Stimulated activated CD8-positive, alpha-beta memory T cell treated with anti-CD3 and anti-CD28 coated beads, Interleukin-7, amount 100 ng/mL, for 1 hour (primary cell): ENCODE results near the gene C21orf58.

ENCODE experiments used
- DNase-seq, 2 donors: peaks; one replicate each; pipeline ENCODE4 v3.0.0-alpha.2; 2020; ENCODE audit warnings: low read depth in 2 of 2

The C21orf58 gene

DNA sequence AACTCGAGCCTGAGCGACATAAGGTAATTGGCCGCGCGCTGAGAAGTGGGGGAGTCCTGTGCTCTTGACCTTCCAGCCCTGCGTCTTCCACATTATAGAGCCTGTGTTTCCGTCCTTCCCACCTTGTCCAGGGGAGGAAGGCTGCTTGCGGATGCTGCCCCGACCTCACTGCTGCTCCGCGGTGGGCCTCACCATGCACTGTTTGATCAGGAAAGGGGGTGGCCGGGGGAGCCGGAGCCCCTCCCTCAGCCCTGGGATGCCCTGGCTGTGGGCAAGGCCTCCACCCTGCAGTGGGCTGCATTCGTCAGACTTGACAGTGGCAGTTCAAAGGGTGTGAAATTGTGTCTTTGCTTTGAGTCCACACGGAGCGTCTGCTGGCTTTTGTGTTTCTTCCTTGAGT is 30.4 kb upstream of the C21orf58 start:
- DNase-seq: no peak

DNA sequence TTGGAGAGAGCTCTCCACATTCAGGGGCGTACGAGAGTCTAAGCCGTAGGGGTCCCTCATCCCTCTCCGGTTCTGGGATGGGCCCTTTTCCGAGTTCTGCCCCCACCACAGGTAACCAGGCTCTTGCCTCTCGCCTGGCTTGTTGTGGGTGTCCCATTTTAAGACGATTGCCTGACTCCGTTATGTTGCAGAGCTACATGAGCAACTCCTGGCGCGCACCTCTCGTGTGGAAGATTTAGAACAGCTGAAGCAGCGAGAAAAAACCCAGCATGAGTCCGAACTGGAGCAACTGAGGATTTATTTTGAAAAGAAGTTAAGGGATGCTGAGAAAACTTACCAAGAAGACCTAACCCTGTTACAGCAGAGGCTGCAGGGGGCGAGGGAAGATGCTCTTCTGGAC is 29.2 kb upstream of the C21orf58 start:
- no peak for DNase-seq

DNA sequence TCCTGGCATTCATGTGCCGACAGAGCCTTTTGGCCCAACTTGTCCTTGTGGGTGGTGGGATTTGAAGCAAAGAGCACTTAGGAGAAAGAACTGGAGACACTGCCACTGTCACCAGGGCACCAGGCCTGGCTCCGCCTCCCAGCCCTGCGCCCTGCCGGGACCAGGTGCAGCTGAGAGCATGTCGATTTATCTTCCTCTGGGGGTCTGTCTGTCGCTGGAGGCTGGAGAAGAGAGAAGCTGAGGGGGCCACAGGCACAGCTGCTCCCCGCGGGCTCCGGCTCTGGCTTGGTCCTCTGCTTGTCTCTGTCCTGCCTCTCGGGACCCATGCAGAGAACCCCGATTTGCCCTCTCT is 28.5 kb upstream of the C21orf58 start:
- DNase-seq: no peak

DNA sequence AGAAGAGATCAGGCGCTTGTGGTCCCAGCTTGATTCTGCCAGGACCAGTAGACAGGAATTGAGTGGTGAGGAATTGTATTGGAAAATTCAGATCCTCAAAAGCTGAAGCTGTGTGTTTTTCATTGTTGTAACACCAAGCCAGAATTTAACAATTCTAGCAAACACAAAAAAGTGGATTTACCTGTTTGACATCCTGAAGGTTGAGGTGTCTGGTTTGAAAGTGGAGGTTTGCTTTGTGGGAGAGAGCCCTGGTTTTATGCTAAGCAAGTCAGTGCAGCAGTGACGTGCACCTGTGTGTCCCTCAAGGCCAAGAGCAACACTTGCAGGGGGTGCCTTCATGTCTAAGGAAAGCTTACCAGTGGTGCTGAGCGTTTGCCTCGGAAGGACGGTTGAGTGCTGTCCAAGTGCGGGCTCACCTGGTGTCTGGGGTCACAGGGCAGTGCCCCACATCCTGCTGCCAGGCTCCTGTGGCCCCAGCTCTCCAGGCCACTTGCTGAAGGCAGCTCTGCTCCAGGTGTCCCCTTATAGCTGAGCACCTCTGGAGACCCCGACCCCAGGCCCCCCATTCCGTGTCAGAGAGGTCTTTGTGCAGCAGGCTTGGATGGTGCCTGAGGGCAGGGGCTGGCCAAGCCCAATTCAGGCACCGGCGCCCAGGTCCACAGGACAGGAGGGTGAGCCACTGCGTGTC is 27.9 kb upstream of the C21orf58 start:
- DNase-seq: no peak

DNA sequence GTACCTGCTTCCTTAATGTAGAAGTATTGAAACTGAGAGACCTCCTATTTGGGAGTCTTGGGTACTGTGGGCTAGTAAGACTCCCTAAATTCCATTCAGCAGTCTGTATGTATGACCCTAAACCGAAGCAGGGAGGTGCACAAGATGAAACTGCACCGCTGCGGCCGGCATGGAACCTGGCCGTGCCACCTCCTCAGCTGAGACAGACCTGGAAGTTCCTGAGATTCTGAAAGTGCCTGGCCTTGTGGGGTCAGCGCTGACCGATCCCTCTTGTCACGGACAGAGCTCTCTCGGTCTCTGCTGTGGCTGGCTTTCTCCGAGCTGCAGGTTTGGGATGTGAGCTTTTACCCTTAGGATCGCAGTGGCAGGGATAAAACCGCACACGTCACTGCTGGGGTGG is 27.3 kb upstream of the C21orf58 start:
- no peak for DNase-seq

DNA sequence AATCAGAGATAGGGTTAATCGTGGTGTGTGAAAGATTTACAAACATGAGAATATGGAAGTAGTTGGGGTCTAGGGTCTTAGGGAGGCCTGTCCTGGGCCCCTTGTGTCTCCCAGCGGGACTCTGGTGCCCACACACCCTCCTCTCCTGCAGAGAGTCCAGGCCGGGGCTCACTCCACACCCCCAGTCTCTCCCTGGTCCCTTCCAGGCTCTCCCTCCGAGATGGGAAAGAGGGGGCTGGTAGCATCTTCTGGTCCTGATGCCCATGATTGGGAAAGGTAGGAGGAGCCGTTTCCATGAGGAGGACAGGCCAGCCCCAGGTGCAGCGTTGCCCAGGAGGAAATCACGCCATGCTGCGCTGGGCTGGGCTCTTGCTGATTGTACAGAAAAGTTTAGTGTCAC is 26.9 kb upstream of the C21orf58 start:
- DNase-seq: no peak

DNA sequence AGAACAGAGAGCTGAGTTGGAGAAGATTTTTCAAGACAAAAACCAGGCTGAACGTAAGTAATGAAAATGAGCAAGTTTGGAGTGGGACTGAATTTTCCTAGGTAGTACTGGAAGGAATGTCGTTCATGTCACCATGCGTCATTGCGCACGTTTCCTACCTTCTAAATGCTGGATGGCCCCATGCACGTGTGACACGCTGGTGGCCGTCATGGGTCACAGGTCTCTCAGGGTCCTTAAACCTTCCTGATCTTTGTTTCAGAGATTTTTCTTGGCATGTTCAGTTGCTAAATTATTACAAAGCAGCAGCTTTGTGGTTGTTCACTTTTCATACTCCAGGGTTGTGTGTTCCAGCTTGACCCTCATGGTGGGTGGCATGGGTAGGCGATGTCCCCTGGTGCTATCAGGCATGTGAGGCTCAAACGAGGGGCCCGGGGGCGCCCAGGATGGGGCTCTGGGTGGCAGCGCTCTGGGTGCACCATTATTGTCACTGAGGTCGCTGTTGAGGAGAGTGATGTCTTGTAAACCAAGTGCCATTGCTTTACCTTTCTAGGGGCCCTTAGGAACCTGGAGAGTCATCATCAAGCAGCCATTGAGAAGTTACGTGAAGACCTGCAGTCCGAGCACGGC is 25.6 kb upstream of the C21orf58 start:
- no peak for DNase-seq

DNA sequence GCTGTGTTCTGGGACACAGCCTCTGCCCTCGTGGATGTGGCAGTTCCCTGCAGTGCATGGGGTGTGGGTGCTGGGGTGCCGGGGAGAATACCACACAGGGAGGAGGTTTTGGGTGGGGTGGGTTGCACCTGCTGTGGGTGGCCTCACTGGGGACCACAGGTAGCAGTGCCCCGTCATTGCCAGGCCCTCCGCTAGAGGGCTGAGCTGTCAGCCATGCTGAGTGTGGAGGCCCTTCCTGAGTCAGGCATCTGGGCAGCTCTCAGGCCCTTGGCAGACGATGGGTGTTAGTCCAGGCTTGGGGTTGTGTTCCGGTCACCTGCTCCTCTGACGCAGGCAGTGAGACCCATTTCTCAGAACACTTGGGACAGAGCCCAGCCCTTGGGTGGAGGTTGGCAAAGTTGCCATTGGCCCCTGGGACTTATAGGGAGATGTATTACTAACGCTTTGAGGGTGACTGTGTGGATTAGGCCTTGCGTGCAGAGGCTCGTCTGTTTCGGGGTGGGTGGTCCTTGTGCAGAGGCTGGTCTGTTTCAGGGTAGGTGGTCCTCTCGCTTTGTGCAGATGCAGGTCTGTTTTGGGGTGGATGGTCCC is 24.2 kb upstream of the C21orf58 start:
- DNase-seq: no peak

DNA sequence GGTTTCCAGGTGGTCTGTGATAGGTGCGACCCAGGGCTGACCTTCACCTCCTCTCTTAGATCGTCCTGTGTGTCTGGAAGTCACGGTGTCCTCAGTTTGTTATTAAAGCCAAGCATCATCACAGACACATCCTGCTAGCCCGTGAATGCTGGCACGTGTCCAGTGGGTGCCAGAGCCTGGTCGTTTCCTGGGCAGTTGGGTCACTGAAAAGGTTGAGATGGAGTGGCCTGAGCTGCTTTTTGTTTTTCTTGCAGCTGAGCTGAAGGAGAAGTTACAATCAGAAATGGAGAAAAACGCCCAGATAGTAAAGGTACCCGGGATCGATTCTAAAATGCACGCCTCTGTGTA is 23.5 kb upstream of the C21orf58 start:
- DNase-seq: no peak

DNA sequence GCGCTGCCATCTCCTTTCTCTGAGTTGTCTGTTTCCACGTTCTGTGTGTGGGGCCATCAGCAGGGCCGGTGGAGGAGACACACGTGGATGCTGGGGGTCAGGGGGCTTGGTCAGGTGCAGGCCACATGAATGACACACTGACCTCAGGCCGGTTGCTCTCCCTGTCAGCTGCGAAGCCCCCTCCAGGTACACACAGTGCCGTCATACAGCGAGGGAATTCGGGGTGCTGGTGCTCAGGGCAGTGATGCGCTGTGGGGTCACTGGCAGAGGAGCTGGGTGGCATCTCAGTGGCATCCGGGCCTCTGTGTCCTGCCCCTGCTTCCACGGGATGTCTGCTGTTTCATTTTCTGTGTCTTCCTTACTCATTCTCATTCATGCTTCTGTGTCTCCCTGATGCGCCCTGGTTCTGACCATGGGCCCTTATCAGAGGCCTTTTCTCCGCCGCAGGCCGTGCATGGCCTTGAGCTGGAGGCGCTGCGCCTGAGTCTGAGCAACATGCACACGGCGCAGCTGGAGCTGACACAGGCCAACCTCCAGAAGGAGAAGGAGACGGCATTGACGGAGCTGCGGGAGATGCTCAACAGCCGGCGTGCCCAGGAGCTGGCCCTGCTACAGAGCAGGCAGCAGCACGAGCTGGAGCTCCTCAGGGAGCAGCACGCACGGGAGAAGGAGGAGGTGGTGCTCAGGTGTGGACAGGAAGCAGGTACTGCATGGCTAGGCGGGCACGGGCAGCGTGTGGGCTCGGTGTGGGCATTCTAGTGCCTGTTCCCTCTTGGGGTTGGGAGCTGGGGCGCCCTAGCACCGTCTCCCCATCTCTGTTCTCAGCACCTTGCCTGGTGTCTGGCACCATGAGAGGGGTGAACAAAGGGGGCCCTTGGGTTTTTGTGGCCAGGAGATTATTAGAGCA is 22.9 kb upstream of the C21orf58 start:
- no peak for DNase-seq

DNA sequence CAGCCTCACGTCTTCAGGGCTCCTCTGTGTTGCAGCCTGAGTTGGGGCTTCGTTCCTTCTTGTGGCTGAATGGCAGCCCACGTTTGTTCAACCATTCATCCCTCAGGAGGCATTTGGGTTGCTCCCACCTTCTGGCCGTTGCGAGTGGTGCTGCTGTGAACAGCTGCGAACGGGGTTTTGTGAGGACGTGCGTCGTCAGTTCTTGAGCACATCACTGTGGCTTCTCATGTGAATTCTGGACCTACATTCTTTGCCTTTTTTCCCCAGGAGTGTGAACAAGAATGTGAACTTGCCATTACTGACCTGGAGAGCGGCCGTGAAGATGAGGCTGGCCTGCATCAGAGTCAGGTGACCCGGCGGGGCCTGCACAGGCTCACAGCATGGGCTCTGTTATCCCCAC is 22.2 kb upstream of the C21orf58 start:
- no peak for DNase-seq

DNA sequence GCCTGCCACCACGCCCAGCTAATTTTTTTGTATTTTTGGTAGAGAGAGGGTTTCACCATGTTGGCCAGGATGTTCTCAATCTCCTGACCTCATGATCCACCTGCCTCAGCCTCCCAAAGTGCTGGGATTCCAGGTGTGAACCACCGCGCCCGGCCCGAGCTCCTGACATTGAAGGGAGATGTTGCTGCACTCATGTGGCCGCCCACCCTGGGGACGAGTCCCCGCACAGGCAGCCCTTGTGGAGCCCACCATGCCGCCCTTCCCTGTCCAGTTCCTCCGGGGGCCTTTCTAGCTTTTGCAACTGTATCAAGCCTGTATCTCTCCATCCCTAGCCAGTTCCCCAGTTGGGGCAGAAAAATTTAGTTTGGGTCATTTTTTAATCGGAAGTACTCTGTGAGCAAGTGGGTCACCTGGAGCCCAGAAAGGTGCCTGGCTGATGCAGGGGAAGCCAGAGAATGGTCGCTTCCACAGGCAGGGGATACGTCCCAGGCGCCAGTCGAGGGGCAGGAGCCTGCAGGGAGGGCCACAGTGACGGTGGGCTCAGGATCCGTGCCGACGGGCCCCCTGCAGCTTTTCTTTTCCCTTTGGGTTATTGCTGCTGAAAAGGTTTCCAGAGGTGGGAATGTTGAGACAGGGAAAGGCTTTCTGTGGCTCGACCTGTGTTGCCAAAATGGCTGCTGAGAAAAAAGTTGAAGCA is 20.7 kb upstream of the C21orf58 start:
- no peak for DNase-seq

DNA sequence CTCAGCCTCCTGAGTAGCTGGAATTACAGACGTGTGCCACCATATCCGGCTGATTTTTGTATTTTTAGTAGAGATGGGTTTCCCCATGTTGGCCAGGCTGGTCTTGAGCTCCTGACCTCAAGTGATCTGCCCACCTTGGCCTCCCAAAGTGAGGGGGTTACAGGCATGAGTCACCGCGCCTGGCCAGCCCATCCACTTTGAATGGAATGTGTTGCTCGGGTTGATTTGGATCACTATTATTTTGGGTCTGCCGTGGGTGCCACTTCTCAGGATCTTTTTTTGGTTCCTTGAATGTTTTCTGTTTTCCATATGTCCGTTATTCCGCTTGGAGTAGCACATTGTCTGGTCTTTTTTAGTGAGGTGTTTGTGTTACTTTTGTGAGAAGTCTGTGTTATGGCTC is 17.3 kb upstream of the C21orf58 start:
- DNase-seq: no peak

DNA sequence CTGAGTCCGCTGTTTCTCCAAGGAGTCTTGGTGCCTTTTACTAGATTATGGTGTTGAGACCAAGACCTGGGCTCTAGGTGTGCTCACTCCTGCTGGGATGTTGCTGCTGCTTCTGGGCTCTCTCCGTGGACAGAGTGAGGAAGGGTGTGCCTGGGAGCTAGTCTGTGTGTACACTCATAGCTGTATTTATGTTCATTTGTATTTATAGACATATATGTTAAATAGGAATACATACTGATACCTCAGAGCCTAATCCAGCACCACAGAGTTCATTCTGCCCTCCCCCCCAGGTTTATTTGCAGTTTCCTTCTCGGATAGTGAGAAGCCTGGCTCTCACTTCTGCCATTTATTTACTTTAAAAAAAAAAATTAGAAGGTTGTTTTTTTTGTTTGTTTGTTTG is 12.9 kb upstream of the C21orf58 start:
- DNase-seq: no peak

DNA sequence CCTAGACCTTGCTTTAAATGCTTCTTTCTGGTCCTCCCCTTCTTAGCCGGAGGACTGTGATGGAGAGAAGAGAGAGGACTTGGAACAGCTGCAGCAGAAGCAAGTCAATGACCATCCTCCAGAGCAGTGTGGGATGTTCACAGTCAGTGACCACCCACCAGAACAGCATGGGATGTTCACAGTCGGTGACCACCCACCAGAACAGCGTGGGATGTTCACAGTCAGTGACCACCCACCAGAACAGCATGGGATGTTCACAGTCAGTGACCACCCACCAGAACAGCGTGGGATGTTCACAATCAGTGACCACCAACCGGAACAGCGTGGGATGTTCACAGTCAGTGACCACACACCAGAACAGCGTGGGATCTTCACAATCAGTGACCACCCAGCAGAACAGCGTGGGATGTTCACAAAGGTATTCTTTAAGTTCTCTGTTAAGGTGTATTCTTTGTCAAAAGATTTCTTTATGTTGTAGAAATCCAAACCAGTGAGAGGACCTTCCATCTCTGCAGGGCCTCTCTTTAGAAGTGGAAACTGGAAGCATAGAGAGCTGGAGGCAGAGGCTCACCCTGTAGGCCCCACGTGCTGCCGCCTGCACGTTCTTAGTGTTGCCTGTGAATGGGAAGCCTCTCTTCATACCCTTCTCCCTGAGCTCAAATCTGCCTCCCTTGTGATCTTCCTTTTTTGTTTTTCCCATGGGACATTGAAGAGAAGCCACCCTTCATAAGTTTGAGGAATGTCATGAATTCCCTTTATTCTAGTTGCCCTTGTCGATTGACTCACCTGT is 10.9 kb upstream of the C21orf58 start:
- DNase-seq: no peak

DNA sequence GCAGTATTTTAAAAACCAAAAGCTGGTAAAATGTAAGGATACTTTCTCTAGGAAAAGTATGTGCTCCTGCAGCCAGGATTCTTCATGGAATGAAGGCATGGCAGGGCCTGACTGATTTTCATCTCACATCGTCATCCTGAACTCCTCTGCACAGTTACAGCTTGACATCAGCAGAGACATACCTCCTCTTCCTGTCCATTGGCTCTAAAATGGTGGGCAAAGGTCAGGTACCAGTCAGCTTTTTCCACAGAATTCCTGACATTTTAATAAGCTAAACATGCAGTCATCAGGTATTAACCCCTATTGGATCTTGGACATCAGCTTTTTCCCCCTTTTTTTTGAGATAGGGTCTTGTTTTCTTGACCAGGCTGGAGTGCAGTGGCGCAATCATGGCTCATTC is 6.1 kb upstream of the C21orf58 start:
- no peak for DNase-seq

DNA sequence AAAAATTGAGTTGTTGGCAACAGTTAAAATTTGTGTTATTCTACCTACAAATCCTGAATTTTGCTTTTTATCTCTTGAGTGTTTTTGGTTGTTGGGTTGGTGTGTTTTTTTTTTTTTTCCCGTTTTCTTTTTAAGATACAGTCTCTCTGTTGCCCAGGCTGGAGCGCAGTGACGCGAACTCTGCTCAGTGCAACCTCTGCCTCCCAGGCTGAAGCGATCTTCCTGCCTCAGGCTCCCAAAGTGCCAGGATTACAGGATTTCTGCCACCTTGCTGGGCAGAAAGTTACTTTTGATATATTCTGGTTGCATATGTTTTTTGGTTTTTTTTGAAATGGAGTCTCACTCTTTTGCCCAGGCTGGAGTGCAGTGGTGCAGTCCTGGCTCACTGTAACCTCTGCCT is 4.5 kb upstream of the C21orf58 start:
- DNase-seq: no peak

DNA sequence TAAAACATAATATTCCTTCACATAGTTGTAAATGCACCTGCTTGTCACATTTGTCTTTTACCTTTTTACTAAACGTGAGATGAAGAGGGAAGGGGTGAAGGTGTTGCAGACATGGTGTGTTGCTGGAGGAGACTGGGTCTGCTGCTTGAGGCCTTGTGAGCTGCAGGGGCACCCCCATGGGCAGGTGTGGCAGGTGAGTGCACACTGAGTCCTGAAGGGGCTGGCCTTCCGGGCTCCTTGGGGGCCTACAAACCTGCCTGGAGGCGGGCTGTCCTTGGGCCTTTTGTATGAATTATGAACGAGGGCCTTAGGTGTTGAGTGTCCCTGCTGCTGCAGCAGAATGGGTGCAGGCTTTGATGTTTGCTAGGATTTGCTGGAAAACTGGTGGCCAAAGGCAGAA is 4.0 kb upstream of the C21orf58 start:
- no peak for DNase-seq

DNA sequence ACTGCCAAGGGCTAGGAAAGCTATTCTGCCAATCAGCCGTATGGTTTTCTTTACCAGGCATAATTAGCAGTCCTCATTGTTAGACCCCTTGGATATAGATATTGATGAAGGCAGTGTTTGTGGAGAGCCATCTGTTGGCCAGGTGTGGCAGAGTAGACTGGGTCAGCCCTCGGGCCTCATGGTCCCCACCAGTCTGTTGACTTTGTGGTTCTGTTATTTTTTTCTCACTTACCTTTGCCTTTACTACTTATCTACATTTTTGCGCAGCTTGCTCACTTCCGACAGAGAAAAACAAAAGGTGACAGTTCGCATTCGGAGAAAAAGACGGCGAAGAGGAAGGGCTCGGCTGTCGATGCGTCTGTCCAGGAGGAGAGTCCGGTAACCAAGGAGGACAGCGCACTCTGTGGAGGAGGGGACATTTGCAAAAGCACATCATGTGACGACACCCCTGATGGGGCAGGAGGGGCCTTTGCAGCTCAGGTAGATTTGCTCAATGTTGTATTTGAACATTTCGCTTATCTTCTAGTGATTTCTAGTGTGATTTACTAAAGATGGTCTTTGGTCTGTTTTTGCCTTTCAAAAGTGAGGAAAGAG is 2.5 kb upstream of the C21orf58 start:
- no peak for DNase-seq

DNA sequence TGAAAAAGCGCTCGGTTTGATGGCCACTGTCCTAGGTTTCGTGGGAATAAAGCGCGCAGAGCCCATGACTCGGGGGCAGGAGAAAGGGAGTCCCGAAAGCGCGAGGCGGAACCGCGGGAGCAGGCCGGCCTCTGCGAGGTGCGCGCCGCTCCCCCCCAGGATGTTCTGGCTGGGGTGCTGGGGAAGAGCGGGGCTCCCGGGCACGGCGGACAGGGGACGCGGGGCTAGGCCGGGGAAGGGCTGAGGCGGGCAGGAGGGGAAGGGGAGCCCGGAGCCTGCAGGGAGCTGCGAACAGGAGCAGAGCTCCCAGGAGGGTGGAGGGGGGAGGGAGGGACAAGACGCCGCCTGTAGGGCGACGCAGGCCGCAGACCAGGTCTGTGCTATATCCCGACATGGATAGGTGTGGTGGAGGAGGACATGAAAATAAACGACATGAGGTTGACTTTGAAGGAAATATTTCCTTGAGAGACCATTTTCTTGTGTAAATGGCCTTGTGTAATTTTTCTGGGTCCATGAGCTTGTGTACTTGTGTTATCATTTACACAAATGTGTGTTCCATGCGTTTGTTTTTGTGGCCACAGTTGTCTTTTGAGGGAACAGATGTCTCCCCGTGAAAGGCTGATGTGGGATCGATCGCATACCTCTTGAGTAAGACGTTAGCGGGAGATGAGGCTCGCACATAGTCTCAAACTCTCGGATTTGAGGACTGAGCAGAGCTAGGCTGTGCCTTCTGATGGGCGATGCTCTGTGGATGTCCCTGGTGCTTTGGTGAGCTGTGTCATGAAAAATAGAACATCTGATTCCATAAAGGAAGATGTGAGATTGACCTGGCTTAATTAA is 1.6 kb upstream of the C21orf58 start:
- no peak for DNase-seq
